ENCODE data around the gene CEP164. TPM values are rescaled to one million over a fixed set of nuclear protein-coding genes. Genes with fewer than 3 reads are reported as not detected.

CEP164 gene
- total RNA-seq, 4 donors from 2014 or later, result 11.3 to 45.1 (median 15.2) TPM

DNA sequence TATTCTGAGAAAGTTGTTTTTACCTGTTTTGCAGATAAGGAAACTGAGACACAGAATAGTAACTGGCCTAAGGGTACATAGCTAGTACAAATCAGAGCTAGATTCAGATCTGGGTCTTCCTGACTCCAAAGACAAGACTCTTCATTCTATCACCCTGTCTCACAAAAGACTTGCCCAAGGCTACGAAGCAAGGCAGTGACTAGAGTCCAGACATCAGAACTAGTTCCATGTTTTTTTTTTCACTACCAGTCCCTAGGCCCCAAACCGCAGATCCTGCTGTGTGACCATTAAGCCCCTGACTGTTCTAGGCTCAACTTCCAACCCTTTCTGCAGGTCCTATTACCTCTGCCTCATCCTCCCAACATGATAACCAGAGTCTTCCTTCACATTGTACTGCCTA, 35.0 kb upstream of the CEP164 start:
- TF ChIP-seq POLR2A (IDR thresholded peaks at IDR 0.05), result no peak
- TF ChIP-seq, protein P1, sequence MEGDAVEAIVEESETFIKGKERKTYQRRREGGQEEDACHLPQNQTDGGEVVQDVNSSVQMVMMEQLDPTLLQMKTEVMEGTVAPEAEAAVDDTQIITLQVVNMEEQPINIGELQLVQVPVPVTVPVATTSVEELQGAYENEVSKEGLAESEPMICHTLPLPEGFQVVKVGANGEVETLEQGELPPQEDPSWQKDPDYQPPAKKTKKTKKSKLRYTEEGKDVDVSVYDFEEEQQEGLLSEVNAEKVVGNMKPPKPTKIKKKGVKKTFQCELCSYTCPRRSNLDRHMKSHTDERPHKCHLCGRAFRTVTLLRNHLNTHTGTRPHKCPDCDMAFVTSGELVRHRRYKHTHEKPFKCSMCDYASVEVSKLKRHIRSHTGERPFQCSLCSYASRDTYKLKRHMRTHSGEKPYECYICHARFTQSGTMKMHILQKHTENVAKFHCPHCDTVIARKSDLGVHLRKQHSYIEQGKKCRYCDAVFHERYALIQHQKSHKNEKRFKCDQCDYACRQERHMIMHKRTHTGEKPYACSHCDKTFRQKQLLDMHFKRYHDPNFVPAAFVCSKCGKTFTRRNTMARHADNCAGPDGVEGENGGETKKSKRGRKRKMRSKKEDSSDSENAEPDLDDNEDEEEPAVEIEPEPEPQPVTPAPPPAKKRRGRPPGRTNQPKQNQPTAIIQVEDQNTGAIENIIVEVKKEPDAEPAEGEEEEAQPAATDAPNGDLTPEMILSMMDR (IDR thresholded peaks at IDR 0.05), result no peak
- peak in 1 of 2 donors; percentile 4 for DNase-seq (ENCODE audit: low spot score in 2 of 2)
- 100% methylated on average over 2 of the region's 2 CpGs for WGBS, 2 donors

DNA sequence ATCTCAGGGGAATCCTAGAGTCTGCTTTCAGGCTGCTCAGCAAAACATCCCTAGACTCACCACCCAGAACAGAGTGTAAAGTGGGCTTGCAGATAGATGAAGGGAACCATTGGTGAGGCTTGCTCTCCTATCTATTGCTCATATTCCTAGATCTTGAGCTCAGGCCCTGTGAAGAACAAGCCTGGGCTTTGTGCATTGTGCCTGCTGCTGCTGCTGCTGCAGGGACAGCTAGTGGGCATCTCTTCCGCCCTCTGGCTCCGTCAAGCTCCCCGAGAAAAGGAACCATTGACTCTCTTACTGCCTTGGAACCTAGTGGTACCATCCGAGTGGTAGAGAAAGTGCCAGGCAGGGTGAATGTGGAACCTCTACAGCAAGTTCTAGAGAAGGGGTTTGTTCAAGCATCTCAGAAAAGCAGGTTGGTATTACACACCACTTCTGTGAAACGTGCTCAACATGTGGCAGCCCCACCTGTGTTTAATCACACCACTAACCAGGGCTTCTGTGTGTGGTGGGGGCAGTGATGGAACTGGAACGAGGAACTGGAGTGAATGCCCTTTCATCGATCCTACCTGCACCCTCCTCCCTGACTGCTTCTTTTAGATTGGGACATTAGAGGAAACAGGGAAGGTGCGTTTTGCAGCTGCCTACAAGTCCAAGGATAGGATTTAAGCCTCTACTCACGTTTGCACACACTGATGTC, 32.1 kb upstream of the CEP164 start:
- no peak overlapping the region for H3K4me3 ChIP-seq (ENCODE audit: low read depth, poor library complexity, severe bottlenecking)
- intact Hi-C loops (cut with DNase I; ENCODE audit: low total_unique reads), result no loop called here
- no peak for DNase-seq (ENCODE audit: low spot score in 2 of 2)
- TF ChIP-seq, protein P1 (IDR thresholded peaks at IDR 0.05), result no peak
- TF ChIP-seq POLR2A (IDR thresholded peaks at IDR 0.05), result no peak
- WGBS, 2 donors, result 76 to 80% methylated on average over 9 of the region's 9 CpGs

More for the DNA sequence above, 35.0 kb upstream of the CEP164 start:
- intact Hi-C loops (cut with DNase I; ENCODE audit: low total_unique reads), result no loop called here
- no peak overlapping the region for H3K4me3 ChIP-seq (ENCODE audit: low read depth, poor library complexity, severe bottlenecking)

- WGBS, 2 donors, result 89 to 93% methylated on average over 6 of the region's 6 CpGs
- no peak overlapping the region for H3K4me3 ChIP-seq (ENCODE audit: low read depth, poor library complexity, severe bottlenecking)
- DNase-seq (ENCODE audit: low spot score in 2 of 2), result peak in 1 of 2 donors; percentile 62
- intact Hi-C loops (cut with DNase I; ENCODE audit: low total_unique reads), result no loop called here
- TF ChIP-seq, protein P1 (IDR thresholded peaks at IDR 0.05), result no peak
- no peak for TF ChIP-seq POLR2A (IDR thresholded peaks at IDR 0.05)
Measured at GRCh38 chr11:117296881-117297280, 30.8 kb upstream of the CEP164 start.

- no peak for DNase-seq (ENCODE audit: low spot score in 2 of 2)
- 93 to 94% methylated on average over 8 of the region's 8 CpGs for WGBS, 2 donors
- no peak for TF ChIP-seq POLR2A (IDR thresholded peaks at IDR 0.05)
- TF ChIP-seq, protein P1 (IDR thresholded peaks at IDR 0.05), result no peak
- intact Hi-C loops (cut with DNase I; ENCODE audit: low total_unique reads), result no loop called here
- no peak overlapping the region for H3K4me3 ChIP-seq (ENCODE audit: low read depth, poor library complexity, severe bottlenecking)
Measured at GRCh38 chr11:117298195-117298594, 29.5 kb upstream of the CEP164 start.

- 67 to 70% methylated on average over 12 of the region's 12 CpGs for WGBS, 2 donors
Measured at GRCh38 chr11:117299351-117300282, 28.0 kb upstream of the CEP164 start.

More at GRCh38 chr11:117299351-117300282, 28.0 kb upstream of the CEP164 start:
- no peak overlapping the region for H3K4me3 ChIP-seq (ENCODE audit: low read depth, poor library complexity, severe bottlenecking)
- TF ChIP-seq, protein P1 (IDR thresholded peaks at IDR 0.05), result no peak
- TF ChIP-seq POLR2A (IDR thresholded peaks at IDR 0.05), result no peak
- no peak for DNase-seq (ENCODE audit: low spot score in 2 of 2)
- intact Hi-C loops (cut with DNase I; ENCODE audit: low total_unique reads), result no loop called here

All from lower leg skin (tissue), 4 donors.